Measurements from ENCODE around the gene TMEM132D. TPM values are rescaled to one million over a fixed set of nuclear protein-coding genes. Genes with fewer than 3 reads are reported as not detected.

Gene TMEM132D
- total and polyA plus RNA-seq, 2 donors (not counting 3 experiments of a cell fraction or from before 2014, with no cell fraction given): not detected

DNA sequence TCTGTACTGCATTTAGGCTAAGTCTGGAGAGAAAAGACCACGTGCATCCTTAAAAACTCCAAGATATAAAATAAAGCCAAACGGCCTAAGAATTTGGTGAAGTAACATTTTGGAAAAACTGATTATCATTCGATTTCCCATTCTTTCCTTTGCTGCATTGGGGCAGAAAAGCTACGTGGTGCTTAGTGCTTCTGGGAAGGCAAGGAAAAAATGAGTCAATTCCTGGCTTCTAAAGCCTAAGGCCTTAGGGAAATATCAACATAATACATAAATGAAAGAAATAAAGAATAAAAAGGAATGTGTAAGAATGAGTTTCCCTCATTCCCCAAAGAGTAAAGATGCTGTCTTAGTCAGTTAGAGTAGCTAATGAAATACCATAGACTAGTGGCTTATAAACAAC, 530.1 kb downstream of the TMEM132D start:
- DNase-seq (ENCODE audit: low read depth, low spot score) (no peak), FAIRE-seq (no peak)
- Histone ChIP-seq H3K79me2 (ENCODE audit: control insufficient read depth, insufficient read depth, low read length) (no peaks in the 10 kb centered on the region), H3K9me1 (replicated peaks; ENCODE audit: control insufficient read depth, extremely low read depth, insufficient read depth, low read length) (no peaks in the 10 kb centered on the region), H3K36me3 (ENCODE audit: control insufficient read depth in 2 of 2, extremely low read depth in 1 of 2, insufficient read depth in 2 of 2, low read length in 2 of 2) (no peaks in the 10 kb centered on the region), H4K20me1 (replicated peaks; ENCODE audit: control insufficient read depth, extremely low read depth, insufficient read depth, low read length) (no peaks in the 10 kb centered on the region), H3K9ac (replicated peaks; ENCODE audit: extremely low read depth, insufficient read depth, low read length) (no peak overlapping the region), H3K9me3 (replicated peaks; ENCODE audit: control insufficient read depth, insufficient read depth, low read length) (peaks cover 7% of the 10 kb centered on the region), H3K27ac (ENCODE audit: insufficient read depth, low read depth, low read length) (no peak overlapping the region), H3K4me3 (replicated peaks in 1 of 3; ENCODE audit: insufficient read depth in 1 of 3, low read depth in 1 of 3, low read length in 3 of 3) (no peak overlapping the region), H3K4me2 (ENCODE audit: insufficient read depth, low read length) (no peak overlapping the region), H3K4me1 (ENCODE audit: control insufficient read depth, extremely low read depth, insufficient read depth, low read length) (no peaks in the 10 kb centered on the region), H2AFZ (ENCODE audit: low read depth, low read length) (no peak overlapping the region), H3K27me3 (ENCODE audit: control insufficient read depth in 2 of 2, insufficient read depth in 2 of 2, low read length in 2 of 2) (no peaks in the 10 kb centered on the region)
- dilution Hi-C loops (cut with MboI; ENCODE audit: extremely low pct_ligation_motif_present, low sequenced_read_pairs): no loop called here
- CTCF ChIA-PET: no interaction called here
- intact Hi-C loops (cut with micrococcal nuclease): no loop called here
- TF ChIP-seq, protein P1, sequence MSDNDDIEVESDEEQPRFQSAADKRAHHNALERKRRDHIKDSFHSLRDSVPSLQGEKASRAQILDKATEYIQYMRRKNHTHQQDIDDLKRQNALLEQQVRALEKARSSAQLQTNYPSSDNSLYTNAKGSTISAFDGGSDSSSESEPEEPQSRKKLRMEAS (IDR thresholded peaks at IDR 0.05; ENCODE audit: insufficient read depth, insufficient read length): no peak
- TF ChIP-seq POLR2AphosphoS5 (IDR thresholded peaks at IDR 0.05; ENCODE audit: insufficient read depth, low read depth, low read length): no peak
- TF ChIP-seq POLR2A (IDR thresholded peaks at IDR 0.05; ENCODE audit: low read depth, low read length): no peak
- no peak for TF ChIP-seq FOS (IDR thresholded peaks at IDR 0.05; ENCODE audit: borderline replicate concordance, insufficient read depth, low read length)
- no peak for TF ChIP-seq EZH2 (IDR thresholded peaks at IDR 0.05; ENCODE audit: borderline replicate concordance, low read depth, low read length, severe bottlenecking)
- TF ChIP-seq GATA2 (IDR thresholded peaks at IDR 0.05; ENCODE audit: insufficient read depth, insufficient read length, low read depth, low read length): no peak
- TF ChIP-seq MYC (IDR thresholded peaks at IDR 0.05; ENCODE audit: low read depth, low read length): no peak
- TF ChIP-seq, protein P2, sequence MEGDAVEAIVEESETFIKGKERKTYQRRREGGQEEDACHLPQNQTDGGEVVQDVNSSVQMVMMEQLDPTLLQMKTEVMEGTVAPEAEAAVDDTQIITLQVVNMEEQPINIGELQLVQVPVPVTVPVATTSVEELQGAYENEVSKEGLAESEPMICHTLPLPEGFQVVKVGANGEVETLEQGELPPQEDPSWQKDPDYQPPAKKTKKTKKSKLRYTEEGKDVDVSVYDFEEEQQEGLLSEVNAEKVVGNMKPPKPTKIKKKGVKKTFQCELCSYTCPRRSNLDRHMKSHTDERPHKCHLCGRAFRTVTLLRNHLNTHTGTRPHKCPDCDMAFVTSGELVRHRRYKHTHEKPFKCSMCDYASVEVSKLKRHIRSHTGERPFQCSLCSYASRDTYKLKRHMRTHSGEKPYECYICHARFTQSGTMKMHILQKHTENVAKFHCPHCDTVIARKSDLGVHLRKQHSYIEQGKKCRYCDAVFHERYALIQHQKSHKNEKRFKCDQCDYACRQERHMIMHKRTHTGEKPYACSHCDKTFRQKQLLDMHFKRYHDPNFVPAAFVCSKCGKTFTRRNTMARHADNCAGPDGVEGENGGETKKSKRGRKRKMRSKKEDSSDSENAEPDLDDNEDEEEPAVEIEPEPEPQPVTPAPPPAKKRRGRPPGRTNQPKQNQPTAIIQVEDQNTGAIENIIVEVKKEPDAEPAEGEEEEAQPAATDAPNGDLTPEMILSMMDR (IDR thresholded peaks at IDR 0.05; ENCODE audit: extremely low read depth in 1 of 2, insufficient read depth in 1 of 2, low read depth in 1 of 2, low read length in 2 of 2): no peak
- TF ChIP-seq JUN (IDR thresholded peaks at IDR 0.05; ENCODE audit: borderline replicate concordance, insufficient read depth, insufficient read length, low read depth): no peak
- no TSS peak for BruUV-seq (replicated peaks)
- POLR2A ChIA-PET: no interaction called here
